NCI-H2107 treated with DMSO at 0.1 percent for 48 hours (cell line): ENCODE results near the gene UNC50.

Experiments
- DNase-seq: peaks from one replicate; lab custom pipeline; 2025; ENCODE audit not compliant: unreplicated experiment; lab: John Stamatoyannopoulos, UW

The UNC50 gene

GRCh38 chr2:98663511-98664090 is 55.2 kb downstream of the UNC50 start:
- DNase-seq: no peak

GRCh38 chr2:98664323-98664722 is 55.9 kb downstream of the UNC50 start:
- DNase-seq: no peak

GRCh38 chr2:98665677-98666076 is 57.3 kb downstream of the UNC50 start:
- no peak for DNase-seq
